ENCODE results near the gene CUL4A.
"Not testable (repeated sequence)": the region's sequence is repeated elsewhere in the genome, so short reads cannot be mapped to it uniquely, and the experiment has no call there.

Gene CUL4A

DNA sequence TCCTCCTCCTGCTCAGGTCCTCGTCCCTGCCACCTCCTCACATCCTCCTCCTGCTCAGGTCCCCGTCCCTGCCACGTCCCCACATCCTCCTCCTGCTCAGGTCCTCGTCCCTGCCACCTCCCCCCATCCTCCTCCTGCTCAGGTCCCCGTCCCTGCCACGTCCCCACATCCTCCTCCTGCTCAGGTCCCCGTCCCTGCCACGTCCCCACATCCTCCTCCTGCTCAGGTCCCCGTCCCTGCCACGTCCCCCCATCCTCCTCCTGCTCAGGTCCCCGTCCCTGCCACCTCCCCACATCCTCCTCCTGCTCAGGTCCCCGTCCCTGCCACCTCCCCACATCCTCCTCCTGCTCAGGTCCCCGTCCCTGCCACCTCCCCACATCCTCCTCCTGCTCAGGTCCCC lies 47.4 kb upstream of the CUL4A start:
- H3K4me2 ChIP-seq (ENCODE audit: insufficient read depth, low read length, poor library complexity, severe bottlenecking); H2AK5ac ChIP-seq (ENCODE audit: low read depth, low read length); H3K36me3 ChIP-seq (replicated peaks in 1 of 2; ENCODE audit: control insufficient read depth in 2 of 2, insufficient read depth in 2 of 2, low read length in 2 of 2); H3K79me1 ChIP-seq (ENCODE audit: low read depth, low read length); H3K4me3 ChIP-seq (ENCODE audit: low read length in 2 of 2); DNase-seq (ENCODE audit: low spot score); H4K8ac ChIP-seq (ENCODE audit: low read depth, low read length); H2BK5ac ChIP-seq (ENCODE audit: low read length); H2AFZ ChIP-seq (ENCODE audit: low read length); H2BK15ac ChIP-seq (ENCODE audit: low read length); H2BK12ac ChIP-seq (ENCODE audit: low read length); H2BK120ac ChIP-seq (ENCODE audit: low read depth, low read length); H3K9me3 ChIP-seq (replicated peaks in 1 of 2; ENCODE audit: control insufficient read depth in 2 of 2, insufficient read depth in 1 of 2, low read depth in 1 of 2, low read length in 2 of 2); H4K91ac ChIP-seq (ENCODE audit: low read depth, low read length, poor library complexity); H3K9ac ChIP-seq (ENCODE audit: low read depth, low read length, poor library complexity); H3K14ac ChIP-seq (ENCODE audit: low read length); H3K23ac ChIP-seq (ENCODE audit: low read depth, low read length, poor library complexity); H3K27ac ChIP-seq (replicated peaks; ENCODE audit: low read length); H3K18ac ChIP-seq (ENCODE audit: low read length); H3K4ac ChIP-seq (ENCODE audit: low read length): not testable (repeated sequence)
- no CpG with 5 or more reads among the region's 13 CpGs for WGBS, 2 donors (ENCODE audit: extremely low coverage in 2 of 2, insufficient read length in 2 of 2, insufficient replicate concordance in 1 of 2)
- H3K4me1 ChIP-seq (ENCODE audit: control insufficient read depth in 2 of 2, insufficient read depth in 1 of 2, low read depth in 1 of 2, low read length in 2 of 2), result peaks cover 12 to 19% of the 10 kb centered on the region in 2 donors
- H3K27me3 ChIP-seq (ENCODE audit: control insufficient read depth in 3 of 3, insufficient read depth in 3 of 3, low read depth in 1 of 3, low read length in 3 of 3), result peaks cover 0 to 22% (median 2%) of the 10 kb centered on the region in 3 experiments

DNA sequence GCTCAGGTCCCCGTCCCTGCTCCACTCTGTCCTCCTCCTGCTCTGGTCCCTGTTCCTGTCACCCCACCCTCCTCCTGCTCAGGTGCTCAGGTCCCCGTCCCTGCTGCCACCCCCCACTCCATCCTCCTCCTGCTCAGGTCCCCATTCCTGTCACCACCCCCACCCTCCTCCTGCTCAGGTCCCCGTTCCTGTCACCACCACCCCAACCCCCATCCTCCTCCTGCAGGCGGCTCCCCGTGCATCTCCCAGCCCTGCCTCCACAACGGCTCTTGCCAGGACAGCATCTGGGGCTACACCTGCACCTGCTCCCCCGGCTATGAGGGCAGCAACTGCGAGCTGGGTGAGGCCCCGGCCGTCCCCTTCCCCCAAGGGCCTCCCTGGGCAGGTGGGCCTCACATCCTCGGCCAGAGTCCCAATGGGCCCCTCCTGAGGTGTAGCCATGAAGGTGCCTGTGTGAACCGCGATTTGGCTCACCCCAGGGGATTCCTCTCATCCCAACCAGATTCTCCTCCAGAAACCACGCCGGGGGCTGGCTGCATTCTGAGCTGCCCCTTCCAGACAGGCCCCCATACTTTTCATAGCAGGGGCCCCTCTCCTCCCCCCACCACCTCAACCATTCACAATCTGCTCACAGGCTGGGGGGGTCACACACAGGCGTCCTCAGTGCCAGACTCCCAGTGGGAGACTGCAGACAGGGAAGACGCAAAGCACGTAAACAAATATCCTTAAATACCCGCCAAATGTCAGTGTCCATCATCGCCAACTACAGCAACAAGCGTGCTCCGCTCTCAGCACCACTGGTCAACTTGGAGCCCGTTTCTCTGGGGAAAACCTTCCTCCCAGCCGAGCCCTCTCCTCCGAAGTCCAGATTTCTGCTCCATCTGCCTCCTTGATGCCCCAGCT lies 46.4 kb upstream of the CUL4A start:
- Histone ChIP-seq H2BK15ac (ENCODE audit: low read length) (peak overlapping the region; percentile 60), H3K79me1 (ENCODE audit: low read depth, low read length) (peaks cover 1% of the 10 kb centered on the region), H3K4me2 (ENCODE audit: insufficient read depth, low read length, poor library complexity, severe bottlenecking) (no peak overlapping the region), H3K9ac (ENCODE audit: low read depth, low read length, poor library complexity) (no peak overlapping the region), H2BK120ac (ENCODE audit: low read depth, low read length) (no peak overlapping the region), H3K27me3 (ENCODE audit: control insufficient read depth in 3 of 3, insufficient read depth in 3 of 3, low read depth in 1 of 3, low read length in 3 of 3) (peaks cover 0 to 22% (median 0%) of the 10 kb centered on the region in 3 experiments), H3K36me3 (replicated peaks in 1 of 2; ENCODE audit: control insufficient read depth in 2 of 2, insufficient read depth in 2 of 2, low read length in 2 of 2) (peaks cover 0 to 12% of the 10 kb centered on the region in 2 donors), H3K4ac (ENCODE audit: low read length) (peak overlapping the region; percentile 53), H3K4me1 (ENCODE audit: control insufficient read depth in 2 of 2, insufficient read depth in 1 of 2, low read depth in 1 of 2, low read length in 2 of 2) (peaks cover 12 to 17% of the 10 kb centered on the region in 2 donors), H4K91ac (ENCODE audit: low read depth, low read length, poor library complexity) (no peak overlapping the region), H2BK5ac (ENCODE audit: low read length) (no peak overlapping the region), H3K14ac (ENCODE audit: low read length) (peak overlapping the region; percentile 82), H3K23ac (ENCODE audit: low read depth, low read length, poor library complexity) (no peak overlapping the region), H3K27ac (replicated peaks; ENCODE audit: low read length) (no peak overlapping the region), H2AFZ (ENCODE audit: low read length) (no peak overlapping the region), H2BK12ac (ENCODE audit: low read length) (peak overlapping the region; percentile 41), H3K9me3 (replicated peaks in 1 of 2; ENCODE audit: control insufficient read depth in 2 of 2, insufficient read depth in 1 of 2, low read depth in 1 of 2, low read length in 2 of 2) (peaks cover 0 to 8% of the 10 kb centered on the region in 2 donors), H3K4me3 (ENCODE audit: low read length in 2 of 2) (no peak overlapping the region), H2AK5ac (ENCODE audit: low read depth, low read length) (peak overlapping the region; percentile 81), H3K18ac (ENCODE audit: low read length) (peak overlapping the region; percentile 80), H4K8ac (ENCODE audit: low read depth, low read length) (peak overlapping the region; percentile 82)
- WGBS, 2 donors (ENCODE audit: extremely low coverage in 2 of 2, insufficient read length in 2 of 2, insufficient replicate concordance in 1 of 2), result no CpG with 5 or more reads among the region's 25 CpGs
- no peak for DNase-seq (ENCODE audit: low spot score)

DNA sequence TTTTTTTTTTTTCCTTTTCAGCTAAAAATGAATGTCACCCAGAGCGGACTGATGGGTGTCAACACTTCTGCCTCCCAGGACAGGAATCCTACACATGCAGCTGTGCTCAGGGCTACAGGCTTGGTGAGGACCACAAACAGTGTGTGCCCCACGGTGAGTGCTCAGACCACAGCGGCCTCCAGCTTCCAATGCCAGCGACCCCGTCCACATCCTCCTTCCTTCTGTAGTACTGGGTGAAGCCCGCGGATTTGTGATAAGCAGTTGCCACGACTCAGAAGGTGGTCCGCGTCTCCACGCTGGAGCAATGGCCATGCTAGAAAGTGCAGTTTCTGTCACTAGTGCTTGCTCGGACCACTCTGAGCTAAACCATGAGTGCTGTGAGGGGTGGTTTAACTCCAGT lies 44.9 kb upstream of the CUL4A start:
- Histone ChIP-seq H2AK5ac (ENCODE audit: low read depth, low read length) (no peak overlapping the region), H3K9ac (ENCODE audit: low read depth, low read length, poor library complexity) (no peak overlapping the region), H3K27ac (replicated peaks; ENCODE audit: low read length) (no peak overlapping the region), H3K4ac (ENCODE audit: low read length) (no peak overlapping the region), H3K4me2 (ENCODE audit: insufficient read depth, low read length, poor library complexity, severe bottlenecking) (no peak overlapping the region), H2BK15ac (ENCODE audit: low read length) (no peak overlapping the region), H2BK120ac (ENCODE audit: low read depth, low read length) (no peak overlapping the region), H3K4me1 (ENCODE audit: control insufficient read depth in 2 of 2, insufficient read depth in 1 of 2, low read depth in 1 of 2, low read length in 2 of 2) (peaks cover 3 to 6% of the 10 kb centered on the region in 2 donors), H3K9me3 (replicated peaks in 1 of 2; ENCODE audit: control insufficient read depth in 2 of 2, insufficient read depth in 1 of 2, low read depth in 1 of 2, low read length in 2 of 2) (peaks cover 0 to 11% of the 10 kb centered on the region in 2 donors), H3K79me1 (ENCODE audit: low read depth, low read length) (peaks cover 1% of the 10 kb centered on the region), H3K18ac (ENCODE audit: low read length) (peak overlapping the region; percentile 11), H2BK12ac (ENCODE audit: low read length) (no peak overlapping the region), H2BK5ac (ENCODE audit: low read length) (no peak overlapping the region), H2AFZ (ENCODE audit: low read length) (no peak overlapping the region), H3K36me3 (replicated peaks in 1 of 2; ENCODE audit: control insufficient read depth in 2 of 2, insufficient read depth in 2 of 2, low read length in 2 of 2) (peaks cover 2 to 20% of the 10 kb centered on the region in 2 donors), H3K4me3 (ENCODE audit: low read length in 2 of 2) (no peak overlapping the region), H3K27me3 (ENCODE audit: control insufficient read depth in 3 of 3, insufficient read depth in 3 of 3, low read depth in 1 of 3, low read length in 3 of 3) (peaks cover 0 to 20% (median 0%) of the 10 kb centered on the region in 3 experiments), H3K14ac (ENCODE audit: low read length) (no peak overlapping the region), H4K8ac (ENCODE audit: low read depth, low read length) (no peak overlapping the region), H3K23ac (ENCODE audit: low read depth, low read length, poor library complexity) (no peak overlapping the region), H4K91ac (ENCODE audit: low read depth, low read length, poor library complexity) (no peak overlapping the region)
- no peak for DNase-seq (ENCODE audit: low spot score)
- no CpG with 5 or more reads among the region's 12 CpGs for WGBS, 2 donors (ENCODE audit: extremely low coverage in 2 of 2, insufficient read length in 2 of 2, insufficient replicate concordance in 1 of 2)

DNA sequence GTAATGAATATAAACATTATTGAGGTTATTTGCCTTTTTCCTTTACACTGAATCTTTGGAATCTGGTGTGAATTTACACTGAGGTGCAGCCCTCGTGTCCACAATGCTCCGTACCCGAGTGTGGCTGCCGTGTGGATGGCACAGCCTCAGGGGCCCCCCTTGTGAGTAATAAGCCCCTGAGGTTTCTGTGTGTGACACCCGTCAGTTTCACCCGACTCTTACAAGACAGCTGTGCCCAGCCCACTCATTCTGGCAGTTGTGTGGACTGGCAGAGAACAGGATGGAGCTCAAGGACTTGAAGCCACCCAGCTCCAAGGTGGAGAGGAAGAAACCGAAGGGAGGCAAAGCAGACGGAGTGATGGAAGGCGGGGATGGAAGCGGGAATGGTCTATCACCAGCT lies 43.1 kb upstream of the CUL4A start:
- H3K9ac ChIP-seq (ENCODE audit: low read depth, low read length, poor library complexity), result no peak overlapping the region
- H3K4me2 ChIP-seq (ENCODE audit: insufficient read depth, low read length, poor library complexity, severe bottlenecking), result no peak overlapping the region
- H3K79me1 ChIP-seq (ENCODE audit: low read depth, low read length), result peaks cover 1% of the 10 kb centered on the region
- H2AFZ ChIP-seq (ENCODE audit: low read length), result no peak overlapping the region
- H3K27me3 ChIP-seq (ENCODE audit: control insufficient read depth in 3 of 3, insufficient read depth in 3 of 3, low read depth in 1 of 3, low read length in 3 of 3), result peaks cover 0 to 2% (median 0%) of the 10 kb centered on the region in 3 experiments
- no peak overlapping the region for H2BK120ac ChIP-seq (ENCODE audit: low read depth, low read length)
- no peak overlapping the region for H3K27ac ChIP-seq (replicated peaks; ENCODE audit: low read length)
- peaks cover 2 to 4% of the 10 kb centered on the region in 2 donors for H3K4me1 ChIP-seq (ENCODE audit: control insufficient read depth in 2 of 2, insufficient read depth in 1 of 2, low read depth in 1 of 2, low read length in 2 of 2)
- peaks cover 2 to 35% of the 10 kb centered on the region in 2 donors for H3K36me3 ChIP-seq (replicated peaks in 1 of 2; ENCODE audit: control insufficient read depth in 2 of 2, insufficient read depth in 2 of 2, low read length in 2 of 2)
- no peak overlapping the region for H3K23ac ChIP-seq (ENCODE audit: low read depth, low read length, poor library complexity)
- DNase-seq (ENCODE audit: low spot score), result no peak
- no peak overlapping the region for H3K4ac ChIP-seq (ENCODE audit: low read length)
- no peak overlapping the region for H3K14ac ChIP-seq (ENCODE audit: low read length)
- no peak overlapping the region for H2BK15ac ChIP-seq (ENCODE audit: low read length)
- no peak overlapping the region for H2AK5ac ChIP-seq (ENCODE audit: low read depth, low read length)
- no peak overlapping the region for H4K8ac ChIP-seq (ENCODE audit: low read depth, low read length)
- no peak overlapping the region for H2BK12ac ChIP-seq (ENCODE audit: low read length)
- H4K91ac ChIP-seq (ENCODE audit: low read depth, low read length, poor library complexity), result no peak overlapping the region
- H3K4me3 ChIP-seq (ENCODE audit: low read length in 2 of 2), result no peak overlapping the region
- no peak overlapping the region for H3K18ac ChIP-seq (ENCODE audit: low read length)
- H2BK5ac ChIP-seq (ENCODE audit: low read length), result no peak overlapping the region
- WGBS, 2 donors (ENCODE audit: extremely low coverage in 2 of 2, insufficient read length in 2 of 2, insufficient replicate concordance in 1 of 2), result no CpG with 5 or more reads among the region's 10 CpGs
- H3K9me3 ChIP-seq (replicated peaks in 1 of 2; ENCODE audit: control insufficient read depth in 2 of 2, insufficient read depth in 1 of 2, low read depth in 1 of 2, low read length in 2 of 2), result peaks cover 0 to 11% of the 10 kb centered on the region in 2 donors
